Thyroid gland (tissue), 4 donors: ENCODE data around the gene RPS6KC1. TPM values are rescaled to one million over a fixed set of nuclear protein-coding genes. Genes with fewer than 3 reads are reported as not detected.
A peak's percentile ranks its signal among the peaks of the same experiment; 100 is the strongest.
"Not testable (repeated sequence)": the region's sequence is repeated elsewhere in the genome, so short reads cannot be mapped to it uniquely, and the experiment has no call there.

Experiments used
- DNase-seq, 2 donors: peaks; one replicate each; pipeline ENCODE4 v3.0.0-alpha.2; 2019
- H3K27ac ChIP-seq, 3 donors: fragments of 200-600 bp; sonication (generic); 1 replicate in 2 of 3; 2 replicates in 1 of 3; pipeline ENCODE4 v1.5.1; 2016 to 2019; ENCODE audit warnings: mild to moderate bottlenecking in 1 of 3, moderate library complexity in 1 of 3
- H3K27me3 ChIP-seq: fragments of 200-600 bp; sonication (generic); one replicate; pipeline ENCODE4 v1.5.1; 2019
- H3K36me3 ChIP-seq, 2 donors: fragments of 200-600 bp; sonication (generic); one replicate each; pipeline ENCODE4 v1.5.1; 2016 to 2019
- H3K4me1 ChIP-seq, 2 donors: fragments of 200-600 bp; sonication (generic); one replicate each; pipeline ENCODE4 v1.5.1; 2017 to 2019
- H3K4me3 ChIP-seq, 3 donors: fragments of 200-600 bp; sonication (generic); replicated peaks in 1 of 3; 1 replicate in 2 of 3; 2 replicates in 1 of 3; pipeline ENCODE4 v1.5.1; 2016; ENCODE audit warnings: mild to moderate bottlenecking in 1 of 3
- H3K9me3 ChIP-seq: fragments of 200-600 bp; sonication (generic); one replicate; pipeline ENCODE4 v1.5.1; 2017
- CTCF ChIP-seq, 6 experiments: fragments of 200-600 bp in 3 of 6; fragments of 450-650 bp in 3 of 6; sonication (generic) in 3 of 6; IDR thresholded peaks; one replicate each; pipeline ENCODE4 v1.5.1; 2016 to 2019; ENCODE audit warnings: antibody characterized with exemption in 6 of 6, mild to moderate bottlenecking in 2 of 6, inconsistent platforms in 1 of 6, moderate library complexity in 1 of 6
- POLR2A ChIP-seq, 2 donors: fragments of 450-650 bp; IDR thresholded peaks; one replicate each; pipeline ENCODE4 v1.6.1; 2017; ENCODE audit warnings: antibody characterized with exemption in 2 of 2, mild to moderate bottlenecking in 2 of 2, moderate library complexity in 1 of 2
- WGBS, 2 donors: methylation state at CpG; one replicate each; pipeline ENCODE4 v1.1.5; 2017; 5-methylcytosine and 5-hydroxymethylcytosine counted together
- intact Hi-C: fragments of 100-400 bp; cut with DNase I; formaldehyde crosslinking; loops from one replicate; pipeline ENCODE4 v1.15.1; 2023
- total RNA-seq, 4 donors: library from RNA; depleted of rRNA; stranded (reverse); fragments of >200 nt; gene quantifications; one replicate each; pipeline ENCODE4 v1.2.3, GENCODE V29; 2016

Gene RPS6KC1
- total RNA-seq, 4 donors from 2014 or later = 20.3 to 29.9 (median 22.1) TPM

GRCh38 chr1:213154056-213154685 is 103.1 kb downstream of the RPS6KC1 start:
- Histone ChIP-seq H3K27me3 (no peaks in the 10 kb centered on the region), H3K27ac (no peak overlapping the region), H3K36me3 (no peaks in the 10 kb centered on the region), H3K9me3 (no peaks in the 10 kb centered on the region), H3K4me1 (no peaks in the 10 kb centered on the region), H3K4me3 (no peak overlapping the region)
- no peak for DNase-seq
- TF ChIP-seq POLR2A (IDR thresholded peaks at IDR 0.05) = no peak
- no peak for TF ChIP-seq CTCF (IDR thresholded peaks at IDR 0.05)
- WGBS, 2 donors = 97% methylated on average over 3 of the region's 3 CpGs
- intact Hi-C loops = no loop called here

GRCh38 chr1:213159376-213159775 is 108.3 kb downstream of the RPS6KC1 start:
- intact Hi-C loops = no loop called here
- 89 to 92% methylated on average over 5 of the region's 5 CpGs for WGBS, 2 donors

GRCh38 chr1:213160442-213160841 is 109.4 kb downstream of the RPS6KC1 start:
- H3K27ac ChIP-seq, H3K9me3 ChIP-seq, DNase-seq, H3K36me3 ChIP-seq, H3K4me3 ChIP-seq, intact Hi-C loops, H3K27me3 ChIP-seq, H3K4me1 ChIP-seq: not testable (repeated sequence)
- WGBS, 2 donors = 93 to 99% methylated on average over 2 of the region's 2 CpGs

More at GRCh38 chr1:213159376-213159775, 108.3 kb downstream of the RPS6KC1 start:
- no peaks in the 10 kb centered on the region for H3K4me1 ChIP-seq
- TF ChIP-seq CTCF (IDR thresholded peaks at IDR 0.05) (no peak), POLR2A (IDR thresholded peaks at IDR 0.05) (no peak)
- no peaks in the 10 kb centered on the region for H3K27me3 ChIP-seq
- H3K9me3 ChIP-seq = no peaks in the 10 kb centered on the region
- DNase-seq = no peak
- no peaks in the 10 kb centered on the region for H3K36me3 ChIP-seq
- H3K27ac ChIP-seq = no peak overlapping the region
- H3K4me3 ChIP-seq = no peak overlapping the region

GRCh38 chr1:213162338-213162737 is 111.3 kb downstream of the RPS6KC1 start:
- WGBS, 2 donors = 85 to 91% methylated on average over 2 of the region's 2 CpGs
- Histone ChIP-seq H3K4me3 (no peak overlapping the region), H3K27ac (no peak overlapping the region), H3K4me1 (no peaks in the 10 kb centered on the region), H3K36me3 (no peaks in the 10 kb centered on the region), H3K27me3 (no peaks in the 10 kb centered on the region), H3K9me3 (no peaks in the 10 kb centered on the region)
- TF ChIP-seq POLR2A (IDR thresholded peaks at IDR 0.05) (no peak), CTCF (IDR thresholded peaks at IDR 0.05) (no peak)
- intact Hi-C loops = no loop called here
- DNase-seq = no peak

- peak overlapping the region in 1 of 3 donors; percentile 5 for H3K27ac ChIP-seq
- intact Hi-C loops = no loop called here
- 61 to 67% methylated on average over 1 of the region's 1 CpG for WGBS, 2 donors
Measured at GRCh38 chr1:213162862-213163261, 111.8 kb downstream of the RPS6KC1 start.

More at GRCh38 chr1:213162862-213163261, 111.8 kb downstream of the RPS6KC1 start:
- Histone ChIP-seq H3K4me3 (no peak overlapping the region), H3K4me1 (no peaks in the 10 kb centered on the region), H3K9me3 (no peaks in the 10 kb centered on the region), H3K36me3 (no peaks in the 10 kb centered on the region), H3K27me3 (no peaks in the 10 kb centered on the region)
- TF ChIP-seq POLR2A (IDR thresholded peaks at IDR 0.05) (no peak), CTCF (IDR thresholded peaks at IDR 0.05) (no peak)
- no peak for DNase-seq
